ENCODE results near the gene PREX1. TPM values are rescaled to one million over a fixed set of nuclear protein-coding genes. Genes with fewer than 3 reads are reported as not detected.

PREX1 gene
- total RNA-seq, 2 donors from 2014 or later = 11.5 to 21.7 TPM

- Histone ChIP-seq H3K9me3 (no peaks in the 10 kb centered on the region), H3K36me3 (no peaks in the 10 kb centered on the region), H3K4me3 (no peak overlapping the region), H3K27ac (no peak overlapping the region), H3K4me1 (peaks cover 0 to 32% of the 10 kb centered on the region in 2 donors), H3K27me3 (no peaks in the 10 kb centered on the region)
- TF ChIP-seq CTCF (IDR thresholded peaks at IDR 0.05) = no peak
- DNase-seq (ENCODE audit: low spot score) = no peak
Observed at GRCh38 chr20:48790473-48791003, 37.3 kb downstream of the PREX1 start.

DNA sequence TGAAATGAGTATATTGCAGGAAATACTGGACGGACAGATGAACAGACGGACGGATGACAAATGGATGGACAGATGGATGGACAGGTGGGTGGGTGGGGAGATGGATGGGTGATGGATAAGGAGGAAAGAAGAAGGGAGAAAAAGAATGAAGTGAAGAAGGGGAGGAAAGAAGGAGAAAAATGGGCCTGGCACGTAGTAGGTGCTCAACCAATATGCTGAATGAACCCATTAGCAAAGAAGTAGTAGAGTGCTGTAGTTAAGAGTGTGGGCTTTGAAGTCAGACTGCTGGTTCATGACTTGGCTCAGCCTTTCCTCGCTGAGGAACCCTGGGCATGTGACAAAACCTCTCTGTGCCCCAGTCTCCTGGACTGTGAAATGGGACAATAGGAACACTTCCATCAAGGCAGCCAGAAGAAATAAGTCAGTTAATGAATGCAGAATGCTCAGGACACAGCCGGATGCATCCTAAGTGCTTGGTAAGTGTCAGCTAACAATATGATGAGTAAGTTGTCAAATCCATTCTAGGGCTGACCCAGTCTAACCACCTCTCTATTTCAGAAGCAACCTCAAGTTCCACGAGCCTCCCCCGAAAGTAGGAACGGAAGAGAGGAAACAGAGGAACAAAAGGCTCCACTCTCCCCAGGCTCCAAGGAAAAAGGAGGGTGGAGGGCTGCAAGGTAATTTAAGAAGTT lies 37.9 kb downstream of the PREX1 start:
- Histone ChIP-seq H3K36me3 (no peaks in the 10 kb centered on the region), H3K9me3 (no peaks in the 10 kb centered on the region), H3K27ac (no peak overlapping the region), H3K27me3 (no peaks in the 10 kb centered on the region), H3K4me1 (peaks cover 0 to 32% of the 10 kb centered on the region in 2 donors), H3K4me3 (no peak overlapping the region)
- no peak for DNase-seq (ENCODE audit: low spot score)
- no peak for TF ChIP-seq CTCF (IDR thresholded peaks at IDR 0.05)

DNA sequence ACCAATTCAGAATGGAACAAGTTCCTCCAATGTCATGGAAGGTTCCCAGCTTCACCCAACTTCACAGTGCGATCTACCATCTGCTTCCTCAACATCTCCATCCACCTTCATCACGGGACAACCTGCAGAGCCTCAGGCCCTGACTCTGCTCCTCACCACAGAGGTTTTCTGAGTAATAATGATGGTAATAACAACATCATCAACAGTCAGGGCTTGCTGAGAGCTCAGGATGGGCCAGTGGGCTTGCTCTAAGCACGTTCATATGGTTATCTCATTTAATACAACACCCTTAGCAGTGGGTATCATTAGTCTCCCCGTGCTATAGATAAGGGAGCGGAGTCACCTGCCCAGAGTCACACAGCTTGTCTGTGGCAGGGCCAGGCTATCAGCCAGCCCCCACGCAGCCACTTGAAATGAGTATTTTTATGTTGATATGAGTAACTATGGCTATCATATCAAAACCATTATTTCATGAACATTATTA lies 38.6 kb downstream of the PREX1 start:
- DNase-seq (ENCODE audit: low spot score) = no peak
- no peak overlapping the region for H3K27ac ChIP-seq
- H3K36me3 ChIP-seq = no peaks in the 10 kb centered on the region
- no peaks in the 10 kb centered on the region for H3K9me3 ChIP-seq
- no peak for TF ChIP-seq CTCF (IDR thresholded peaks at IDR 0.05)
- H3K4me3 ChIP-seq = no peak overlapping the region
- H3K4me1 ChIP-seq = peaks cover 0 to 32% of the 10 kb centered on the region in 2 donors
- H3K27me3 ChIP-seq = no peaks in the 10 kb centered on the region

DNA sequence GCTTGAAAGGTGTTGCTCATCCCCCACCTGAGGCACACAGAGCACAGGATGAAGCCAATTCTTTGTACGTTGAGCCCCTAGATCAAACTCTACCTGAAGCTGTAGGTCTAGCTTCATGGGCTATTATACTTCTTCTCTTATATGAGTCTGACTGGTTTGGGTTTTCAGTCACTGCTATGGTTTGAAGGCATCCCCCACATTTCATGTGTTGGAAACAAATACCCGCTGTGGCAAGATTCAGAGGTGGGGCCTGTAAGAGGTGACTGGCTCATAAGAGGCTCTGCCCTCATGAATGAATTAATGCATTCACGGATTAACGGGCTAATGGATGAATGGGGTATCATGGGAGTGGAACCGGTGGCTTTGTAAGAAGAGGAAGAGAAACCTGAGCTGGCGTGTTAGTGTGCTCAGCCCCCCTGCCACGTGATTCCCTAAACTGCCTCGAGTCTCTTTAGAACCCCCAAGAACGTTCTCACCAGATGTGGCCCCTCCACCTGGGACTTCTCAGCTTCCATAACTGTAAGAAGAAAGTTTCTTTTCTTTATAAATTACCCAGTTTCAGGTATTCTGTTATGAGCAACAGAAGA lies 39.2 kb downstream of the PREX1 start:
- Histone ChIP-seq H3K36me3 (no peaks in the 10 kb centered on the region), H3K27ac (no peak overlapping the region), H3K9me3 (no peaks in the 10 kb centered on the region), H3K4me3 (no peak overlapping the region), H3K4me1 (peaks cover 0 to 32% of the 10 kb centered on the region in 2 donors), H3K27me3 (no peaks in the 10 kb centered on the region)
- no peak for DNase-seq (ENCODE audit: low spot score)
- no peak for TF ChIP-seq CTCF (IDR thresholded peaks at IDR 0.05)

- no peak overlapping the region for H3K4me3 ChIP-seq
- no peaks in the 10 kb centered on the region for H3K27me3 ChIP-seq
- no peak for DNase-seq (ENCODE audit: low spot score)
- H3K9me3 ChIP-seq = no peaks in the 10 kb centered on the region
- no peaks in the 10 kb centered on the region for H3K36me3 ChIP-seq
- H3K27ac ChIP-seq = no peak overlapping the region
- TF ChIP-seq CTCF (IDR thresholded peaks at IDR 0.05) = no peak
- H3K4me1 ChIP-seq = peaks cover 0 to 32% of the 10 kb centered on the region in 2 donors
Observed at GRCh38 chr20:48787861-48788375, 39.9 kb downstream of the PREX1 start.
